GM23338 (cell line): Measurements from ENCODE around the gene TMEM86A. TPM values are rescaled to one million over a fixed set of nuclear protein-coding genes. Genes with fewer than 3 reads are reported as not detected.

Experiments
- ATAC-seq: fragments of 200-7000 bp; cut with Tn5 transposase; 3 replicates; pipeline ENCODE4 v1.9.1; 2020
- DNase-seq: peaks from one replicate; pipeline ENCODE4 v3.0.0-alpha.2; 2015; ENCODE audit warnings: low spot score
- H2AFZ ChIP-seq: fragments of 200-600 bp; sonication (generic); 2 replicates; pipeline ENCODE4 v1.8.0; 2016; ENCODE audit warnings: antibody characterized with exemption, mild to moderate bottlenecking, moderate library complexity
- H3F3A ChIP-seq: fragments of 200-600 bp; sonication (generic); replicated peaks from 2 replicates; pipeline ENCODE4 v1.8.0; 2017; ENCODE audit warnings: antibody characterized with exemption, mixed run types, low read depth
- H3K27ac ChIP-seq: fragments of 200-600 bp; sonication (generic); 2 replicates; pipeline ENCODE4 v1.6.1; 2016; ENCODE audit warnings: low read depth
- H3K27me3 ChIP-seq: fragments of 200-600 bp; sonication (generic); 2 replicates; pipeline ENCODE4 v1.8.0; 2016; ENCODE audit warnings: mild to moderate bottlenecking, mixed run types, moderate library complexity; ENCODE audit not compliant: insufficient read depth
- H3K36me3 ChIP-seq: fragments of 200-600 bp; sonication (generic); 2 replicates; pipeline ENCODE4 v1.8.0; 2016; ENCODE audit warnings: mild to moderate bottlenecking; ENCODE audit not compliant: insufficient read depth
- H3K4me1 ChIP-seq: fragments of 200-600 bp; sonication (generic); 2 replicates; pipeline ENCODE4 v1.8.0; 2016; ENCODE audit warnings: mild to moderate bottlenecking, moderate library complexity; ENCODE audit not compliant: insufficient read depth
- H3K4me2 ChIP-seq: fragments of 200-600 bp; sonication (generic); 2 replicates; pipeline ENCODE4 v1.7.1; 2017; ENCODE audit warnings: mixed run types
- H3K4me3 ChIP-seq: fragments of 200-600 bp; sonication (generic); 2 replicates; pipeline ENCODE4 v1.6.1; 2016; ENCODE audit warnings: mixed run types
- H3K79me2 ChIP-seq: fragments of 200-600 bp; sonication (generic); replicated peaks from 2 replicates; pipeline ENCODE4 v1.8.0; 2017; ENCODE audit warnings: mild to moderate bottlenecking; ENCODE audit not compliant: insufficient read depth
- H3K9me2 ChIP-seq: fragments of 200-600 bp; sonication (generic); 2 replicates; pipeline ENCODE4 v1.8.0; 2017; ENCODE audit not compliant: insufficient read depth
- H4K20me1 ChIP-seq: fragments of 200-600 bp; sonication (generic); replicated peaks from 2 replicates; pipeline ENCODE4 v1.8.0; 2017; ENCODE audit warnings: mild to moderate bottlenecking; ENCODE audit not compliant: insufficient read depth
- H3K27ac Mint-ChIP-seq: 2 replicates; pipeline ENCODE4 v1.8.0; 2020; ENCODE audit warnings: inconsistent platforms, mild to moderate bottlenecking, moderate library complexity, mixed read lengths
- H3K27me3 Mint-ChIP-seq: 3 replicates; pipeline ENCODE4 v1.8.0; 2022; ENCODE audit warnings: low read depth, mild to moderate bottlenecking, moderate library complexity, mixed read lengths, inconsistent platforms; ENCODE audit not compliant: insufficient read depth, poor library complexity
- H3K36me3 Mint-ChIP-seq: 3 replicates; pipeline ENCODE4 v1.8.0; 2021; ENCODE audit warnings: low read depth, mild to moderate bottlenecking, inconsistent platforms, moderate library complexity, mixed read lengths
- H3K4me1 Mint-ChIP-seq: 3 replicates; pipeline ENCODE4 v1.8.0; 2020; ENCODE audit warnings: mild to moderate bottlenecking, inconsistent platforms, mixed read lengths
- H3K4me3 Mint-ChIP-seq: 3 replicates; pipeline ENCODE4 v1.8.0; 2021; ENCODE audit warnings: moderate library complexity, mild to moderate bottlenecking, inconsistent platforms, mixed read lengths
- H3K9me3 Mint-ChIP-seq: 3 replicates; pipeline ENCODE4 v1.8.0; 2020; ENCODE audit warnings: moderate library complexity, mild to moderate bottlenecking, inconsistent platforms, mixed read lengths
- CREB1 ChIP-seq: fragments of 250-450 bp; sonication (Bioruptor Pico); IDR thresholded peaks from 2 replicates; pipeline ENCODE4 v1.5.0; 2020; ENCODE audit warnings: low read depth, mild to moderate bottlenecking, moderate library complexity
- CTCF ChIP-seq, 2 experiments: fragments of 200-600 bp in 1 of 2; sonication (generic) in 1 of 2; conservative IDR thresholded peaks; 2 replicates each; pipeline versions ENCODE4 v1.5.1 to v1.6.1; 2016 to 2017; ENCODE audit warnings: antibody characterized with exemption in 2 of 2, low read depth in 2 of 2, mild to moderate bottlenecking in 2 of 2, moderate library complexity in 1 of 2
- EZH2 ChIP-seq: fragments of 200-600 bp; sonication (generic); IDR thresholded peaks from one replicate; pipeline ENCODE4 v1.8.0; 2017; ENCODE audit warnings: antibody characterized with exemption, mild to moderate bottlenecking, low read depth; ENCODE audit not compliant: unreplicated experiment
- EZH2phosphoT487 ChIP-seq: fragments of 200-600 bp; sonication (generic); IDR thresholded peaks from one replicate; pipeline ENCODE4 v1.8.1; 2018; ENCODE audit warnings: antibody characterized with exemption; ENCODE audit not compliant: unreplicated experiment
- JUNB ChIP-seq: IDR thresholded peaks from one replicate; pipeline ENCODE4 v1.6.1; 2016; ENCODE audit warnings: antibody characterized with exemption; ENCODE audit not compliant: unreplicated experiment
- NANOG ChIP-seq: IDR thresholded peaks from 2 replicates; pipeline ENCODE4 v1.6.1; 2016; ENCODE audit warnings: antibody characterized with exemption, borderline replicate concordance
- POLR2AphosphoS5 ChIP-seq: IDR thresholded peaks from 2 replicates; pipeline ENCODE4 v1.6.1; 2016; ENCODE audit warnings: antibody characterized with exemption, low read depth
- REST ChIP-seq: IDR thresholded peaks from one replicate; pipeline ENCODE4 v1.6.1; 2018; ENCODE audit warnings: antibody characterized with exemption; ENCODE audit not compliant: unreplicated experiment
- STAT1 ChIP-seq: IDR thresholded peaks from one replicate; pipeline ENCODE4 v1.6.1; 2016; ENCODE audit warnings: antibody characterized with exemption; ENCODE audit not compliant: unreplicated experiment
- ZNF114 ChIP-seq: fragments of 250-450 bp; sonication (Bioruptor Pico); IDR thresholded peaks from 2 replicates; pipeline ENCODE4 v1.5.0; 2020; ENCODE audit warnings: mild to moderate bottlenecking, moderate library complexity
- ZNF331 ChIP-seq: fragments of 250-450 bp; sonication (Bioruptor Pico); IDR thresholded peaks from 2 replicates; pipeline ENCODE4 v1.5.0; 2020; ENCODE audit warnings: low read depth, mild to moderate bottlenecking, moderate library complexity
- ZNF462 ChIP-seq: fragments of 250-450 bp; sonication (Bioruptor Pico); IDR thresholded peaks from 2 replicates; pipeline ENCODE4 v1.5.0; 2020; ENCODE audit warnings: mild to moderate bottlenecking, moderate library complexity
- polyA plus RNA-seq: library from polyadenylated mRNA; unstranded; fragments of >200 nt; fragmentation: Nextera tagmentation; extraction: Ambion mirVana; gene quantifications from 2 replicates; pipeline ENCODE4 v1.2.1, GENCODE V29; 2016
- total RNA-seq: library from RNA; depleted of rRNA; stranded (reverse); fragments of >200 nt; shearing (Covaris generic); gene quantifications from 2 replicates; pipeline ENCODE4 v1.2.3, GENCODE V29; 2014
- TF ChIP-seq, protein P1 (sequence below): IDR thresholded peaks from 2 replicates; pipeline ENCODE4 v1.6.1; 2016; ENCODE audit warnings: antibody characterized with exemption

Gene TMEM86A
- total and polyA plus RNA-seq, 2 experiments from 2014 or later: 0.45 to 0.91 TPM

DNA sequence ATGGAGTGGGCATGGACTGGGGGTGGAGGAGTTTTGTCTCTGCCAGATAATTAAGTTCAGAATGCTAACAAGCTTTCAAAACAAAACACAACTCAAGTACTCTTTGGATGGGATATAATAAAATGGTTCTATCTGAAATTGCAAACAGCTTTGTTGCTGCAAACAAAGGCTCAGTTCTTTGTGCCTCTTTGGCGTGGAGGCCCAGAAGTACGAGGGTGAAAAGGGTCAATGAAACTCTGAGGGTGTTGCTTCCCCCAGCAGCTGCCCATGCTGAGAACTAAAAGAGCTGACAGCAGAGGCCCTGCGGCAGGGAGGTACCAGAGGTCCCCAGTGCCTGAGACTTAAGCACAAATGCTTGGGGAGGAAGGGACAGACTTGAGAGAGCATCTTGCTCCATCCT, 53.9 kb downstream of the TMEM86A start:
- Histone ChIP-seq H2AFZ (no peak overlapping the region), H3K4me3 (no peak overlapping the region), H3K36me3 (no peaks in the 10 kb centered on the region), H3K4me1 (0 out of 2 replicates have a peak, but pooled peaks cover 4% of the 10 kb centered on the region), H3K4me2 (no peak overlapping the region), H3K27ac (no peak overlapping the region), H3F3A (no peaks in the 10 kb centered on the region), H3K79me2 (no peaks in the 10 kb centered on the region), H3K27me3 (no peaks in the 10 kb centered on the region), H3K9me2 (no peaks in the 10 kb centered on the region), H4K20me1 (no peaks in the 10 kb centered on the region)
- H3K36me3 Mint-ChIP-seq: no peaks in the 10 kb centered on the region
- H3K4me3 Mint-ChIP-seq: no peak overlapping the region
- ATAC-seq (no peak), DNase-seq (no peak)
- H3K27ac Mint-ChIP-seq: no peak overlapping the region; the same call in 1 of the 2 replicates
- peaks cover 20% of the 10 kb centered on the region; the same call in 2 of the 3 replicates for H3K4me1 Mint-ChIP-seq
- H3K9me3 Mint-ChIP-seq: no peaks in the 10 kb centered on the region
- TF ChIP-seq ZNF331 (CRISPR knock-in tag) (no peak), JUNB (no peak), POLR2AphosphoS5 (no peak), CTCF (conservative IDR thresholded peaks at IDR 0.05; ENCODE audit: low read depth in 2 of 2) (no peak), EZH2 (no peak), CREB1 (CRISPR knock-in tag) (no peak), ZNF462 (CRISPR knock-in tag) (no peak), NANOG (no peak), STAT1 (no peak), ZNF114 (CRISPR knock-in tag) (no peak), EZH2phosphoT487 (no peak), REST (no peak)
- TF ChIP-seq, protein P1, sequence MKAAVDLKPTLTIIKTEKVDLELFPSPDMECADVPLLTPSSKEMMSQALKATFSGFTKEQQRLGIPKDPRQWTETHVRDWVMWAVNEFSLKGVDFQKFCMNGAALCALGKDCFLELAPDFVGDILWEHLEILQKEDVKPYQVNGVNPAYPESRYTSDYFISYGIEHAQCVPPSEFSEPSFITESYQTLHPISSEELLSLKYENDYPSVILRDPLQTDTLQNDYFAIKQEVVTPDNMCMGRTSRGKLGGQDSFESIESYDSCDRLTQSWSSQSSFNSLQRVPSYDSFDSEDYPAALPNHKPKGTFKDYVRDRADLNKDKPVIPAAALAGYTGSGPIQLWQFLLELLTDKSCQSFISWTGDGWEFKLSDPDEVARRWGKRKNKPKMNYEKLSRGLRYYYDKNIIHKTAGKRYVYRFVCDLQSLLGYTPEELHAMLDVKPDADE: no peak
- H3K27me3 Mint-ChIP-seq: peaks cover 3% of the 10 kb centered on the region
